ENCODE results near the gene BOC. TPM values are rescaled to one million over a fixed set of nuclear protein-coding genes. Genes with fewer than 3 reads are reported as not detected.

BOC gene
- total and polyA plus RNA-seq, 5 experiments from 2014 or later: not detected

DNA sequence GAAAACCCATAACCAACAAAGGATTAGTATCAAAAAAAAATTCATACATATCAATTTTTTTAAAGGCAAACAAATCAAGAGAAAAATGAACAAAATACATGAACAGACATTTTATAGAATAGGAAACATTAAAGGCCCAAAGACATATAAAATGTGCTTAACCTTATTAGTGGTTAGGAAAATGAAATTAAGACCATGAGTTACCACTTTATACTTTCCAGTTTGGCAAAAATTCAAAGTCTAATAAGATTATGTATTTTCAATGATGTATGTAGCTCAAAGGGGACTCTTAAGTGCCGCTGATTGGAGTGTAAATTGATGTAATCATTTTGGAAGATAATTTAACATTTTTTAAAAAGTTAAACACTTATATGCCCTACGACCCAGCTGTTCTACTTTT is 89.2 kb downstream of the BOC start:
- Mint-ChIP-seq H3K4me3 (no peak overlapping the region), H3K27ac (no peak overlapping the region), H3K27me3 (no peaks in the 10 kb centered on the region), H3K36me3 (peaks cover 9 to 34% (median 32%) of the 10 kb centered on the region in 3 donors), H3K4me1 (no peaks in the 10 kb centered on the region), H3K9me3 (peaks cover 0 to 3% (median 0%) of the 10 kb centered on the region in 9 donors)
- no peak for DNase-seq
- POLR2A ChIA-PET: no interaction called here
- no peak for ATAC-seq

- POLR2A ChIA-PET: no interaction called here
- Mint-ChIP-seq H3K36me3 (peaks cover 7 to 42% (median 27%) of the 10 kb centered on the region in 3 donors), H3K4me3 (no peak overlapping the region), H3K27ac (no peak overlapping the region), H3K4me1 (no peaks in the 10 kb centered on the region), H3K9me3 (no peaks in the 10 kb centered on the region), H3K27me3 (no peaks in the 10 kb centered on the region)
- no peak for DNase-seq
- no peak for ATAC-seq
Observed at GRCh38 chr3:113304102-113304501, 92.7 kb downstream of the BOC start.

DNA sequence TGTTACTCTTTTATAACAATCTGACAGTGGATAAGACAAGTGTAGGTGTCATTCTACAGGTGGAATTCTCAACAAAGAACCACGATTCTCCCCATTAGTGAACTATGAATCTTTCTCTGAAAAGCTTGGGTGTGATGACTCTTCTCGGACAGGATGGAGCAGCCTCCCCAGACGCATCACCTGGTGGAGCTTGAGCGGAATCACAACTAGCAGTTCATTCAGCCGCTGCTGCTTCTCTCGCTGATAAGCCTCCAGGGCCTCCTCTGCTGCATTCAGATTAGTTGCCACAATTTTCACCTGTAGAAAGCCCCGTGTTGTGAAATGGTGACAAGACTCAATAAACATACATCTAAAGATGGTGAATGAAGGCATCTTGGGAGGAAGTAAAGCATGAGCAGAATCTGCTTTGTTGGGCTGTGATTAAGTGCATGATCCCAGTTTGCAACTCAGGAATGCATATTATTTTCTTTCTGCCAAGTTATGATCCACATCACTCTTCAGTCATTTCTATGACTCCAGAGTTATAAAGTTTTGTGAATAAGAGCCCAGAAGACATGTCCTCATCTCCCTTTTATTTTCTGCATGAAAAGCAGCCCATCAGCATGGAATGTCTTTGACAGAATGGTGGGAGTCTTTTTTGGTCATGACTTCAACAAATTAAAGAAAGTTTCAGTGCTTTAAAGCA is 93.6 kb downstream of the BOC start:
- POLR2A ChIA-PET: no interaction called here
- H3K4me3 Mint-ChIP-seq: no peak overlapping the region
- H3K27ac Mint-ChIP-seq: no peak overlapping the region

GRCh38 chr3:113310960-113311359 is 99.6 kb downstream of the BOC start:
- Mint-ChIP-seq H3K9me3 (peaks cover 7 to 26% (median 23%) of the 10 kb centered on the region in 9 donors), H3K36me3 (peaks cover 44 to 53% (median 47%) of the 10 kb centered on the region in 3 donors), H3K27ac (no peak overlapping the region), H3K4me3 (no peak overlapping the region), H3K4me1 (peaks cover 0 to 2% (median 0%) of the 10 kb centered on the region in 4 donors), H3K27me3 (no peaks in the 10 kb centered on the region)
- no peak for ATAC-seq
- no peak for DNase-seq
- POLR2A ChIA-PET: no interaction called here

More for the DNA sequence above, 93.6 kb downstream of the BOC start:
- no peaks in the 10 kb centered on the region for H3K27me3 Mint-ChIP-seq
- no peak for DNase-seq
- no peaks in the 10 kb centered on the region for H3K4me1 Mint-ChIP-seq
- no peak for ATAC-seq
- peaks cover 12 to 39% (median 26%) of the 10 kb centered on the region in 3 donors for H3K36me3 Mint-ChIP-seq
- H3K9me3 Mint-ChIP-seq: no peaks in the 10 kb centered on the region

DNA sequence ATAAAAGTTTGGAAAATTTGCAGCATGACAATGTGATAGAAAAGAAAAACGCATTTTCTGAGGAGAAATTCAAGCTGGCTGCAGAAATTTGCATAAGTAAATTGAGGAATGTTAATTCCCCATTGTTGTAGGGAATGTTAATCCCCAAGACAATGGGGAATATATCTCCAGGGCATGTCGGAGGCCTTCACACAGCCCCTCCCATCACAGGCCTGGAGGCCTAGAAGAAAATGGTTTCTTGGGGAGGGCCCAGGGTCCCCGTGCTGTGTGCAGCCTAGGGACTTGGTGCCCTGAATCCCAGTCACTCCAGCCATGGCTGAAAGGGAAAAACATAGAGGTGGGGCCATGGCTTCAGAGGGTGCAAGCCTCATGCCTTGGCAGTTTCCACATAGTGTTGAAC is 101.1 kb downstream of the BOC start:
- H3K4me1 Mint-ChIP-seq: peaks cover 0 to 2% (median 0%) of the 10 kb centered on the region in 4 donors
- no peak for ATAC-seq
- POLR2A ChIA-PET: no interaction called here

DNA sequence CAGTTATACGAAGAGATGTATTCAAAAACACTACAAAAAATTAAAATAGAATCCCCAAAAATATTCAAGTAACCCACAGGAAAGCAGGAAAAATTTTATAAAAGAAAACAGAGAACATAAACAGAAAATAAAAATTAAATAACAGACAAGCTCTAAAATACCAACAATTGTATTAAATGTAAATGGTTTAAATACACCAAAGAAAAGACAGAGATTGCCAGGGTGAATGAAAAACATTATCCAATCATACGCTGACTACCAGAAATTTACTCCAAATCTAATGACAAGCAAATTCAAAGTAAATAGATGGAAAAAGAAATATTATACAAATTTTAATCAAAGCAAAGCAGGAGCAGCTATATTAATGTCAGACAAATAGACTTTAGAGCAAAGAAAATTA is 103.6 kb downstream of the BOC start:
- no peak overlapping the region for H3K4me3 Mint-ChIP-seq
- ATAC-seq (no peak), DNase-seq (no peak)
- H3K4me1 Mint-ChIP-seq: peaks cover 0 to 2% (median 0%) of the 10 kb centered on the region in 4 donors
- H3K36me3 Mint-ChIP-seq: peaks cover 65 to 81% (median 75%) of the 10 kb centered on the region in 3 donors
- POLR2A ChIA-PET: no interaction called here
- H3K27me3 Mint-ChIP-seq: no peaks in the 10 kb centered on the region
- H3K9me3 Mint-ChIP-seq: peaks cover 8 to 31% (median 29%) of the 10 kb centered on the region in 9 donors
- H3K27ac Mint-ChIP-seq: no peak overlapping the region

More for the DNA sequence above, 101.1 kb downstream of the BOC start:
- no peak for DNase-seq
- Mint-ChIP-seq H3K27me3 (no peaks in the 10 kb centered on the region), H3K36me3 (peaks cover 55 to 64% (median 57%) of the 10 kb centered on the region in 3 donors), H3K4me3 (no peak overlapping the region), H3K9me3 (peaks cover 8 to 31% (median 28%) of the 10 kb centered on the region in 9 donors), H3K27ac (no peak overlapping the region)

DNA sequence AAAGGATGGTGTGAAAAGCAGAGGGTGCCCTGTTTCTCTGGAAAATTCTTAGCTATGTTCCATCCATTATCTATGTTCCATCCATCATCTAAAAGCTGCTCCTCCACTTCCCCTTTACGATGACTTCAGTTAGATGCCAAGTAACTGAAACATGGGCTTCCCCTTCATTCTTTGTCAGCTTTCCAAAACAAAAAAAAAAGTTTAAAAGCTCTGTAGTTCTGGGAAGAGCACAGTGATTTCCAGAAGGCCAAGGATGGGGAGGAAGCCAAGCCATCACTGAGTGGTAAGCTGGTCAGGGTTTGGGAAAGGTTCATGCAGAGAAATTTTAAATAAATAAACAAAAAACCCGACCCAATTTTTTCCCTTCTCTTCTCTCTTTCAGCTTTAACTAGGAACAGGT is 118.4 kb downstream of the BOC start:
- ATAC-seq (no peak), DNase-seq (no peak)
- Mint-ChIP-seq H3K4me3 (no peak overlapping the region), H3K36me3 (peaks cover 17 to 46% (median 30%) of the 10 kb centered on the region in 3 donors), H3K4me1 (no peaks in the 10 kb centered on the region), H3K27ac (no peak overlapping the region), H3K27me3 (no peaks in the 10 kb centered on the region), H3K9me3 (no peaks in the 10 kb centered on the region)
- POLR2A ChIA-PET: no interaction called here

- no peak for DNase-seq
- Mint-ChIP-seq H3K27me3 (no peaks in the 10 kb centered on the region), H3K4me1 (no peaks in the 10 kb centered on the region), H3K27ac (no peak overlapping the region), H3K36me3 (peaks cover 14 to 39% (median 29%) of the 10 kb centered on the region in 3 donors), H3K9me3 (no peaks in the 10 kb centered on the region), H3K4me3 (no peak overlapping the region)
- POLR2A ChIA-PET: no interaction called here
- no peak for ATAC-seq
Observed at GRCh38 chr3:113330742-113331141, 119.4 kb downstream of the BOC start.

DNA sequence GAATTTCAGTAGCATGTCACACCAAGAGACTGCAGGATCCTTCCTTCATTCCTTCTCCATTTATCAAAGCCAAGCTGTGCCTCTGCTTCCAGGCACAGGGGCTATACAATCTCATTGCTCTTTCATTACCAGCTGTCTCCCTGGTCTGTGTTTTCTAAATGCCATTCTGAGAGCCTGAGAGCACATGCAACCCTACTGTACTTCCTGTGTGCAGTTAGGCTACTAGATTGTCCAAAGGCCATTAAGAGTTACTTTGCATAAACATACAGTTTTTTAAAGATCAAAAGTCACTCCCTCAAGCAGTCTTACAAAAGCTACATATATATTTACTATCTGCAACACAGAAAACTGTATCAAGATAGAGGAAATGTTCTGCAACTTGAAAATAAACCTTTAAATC is 119.8 kb downstream of the BOC start:
- Mint-ChIP-seq H3K9me3 (no peaks in the 10 kb centered on the region), H3K27me3 (no peaks in the 10 kb centered on the region), H3K4me1 (no peaks in the 10 kb centered on the region), H3K4me3 (no peak overlapping the region), H3K36me3 (peaks cover 10 to 35% (median 25%) of the 10 kb centered on the region in 3 donors), H3K27ac (no peak overlapping the region)
- DNase-seq (no peak), ATAC-seq (no peak)
- POLR2A ChIA-PET: no interaction called here

Other genes with a start within 250 kb of the BOC start
- gene CD200R1, start 236.5 kb upstream of the BOC start, total RNA-seq: 1 to 10 TPM; 8.8 to 9.5 TPM
- gene CD200R1, start 236.5 kb upstream of the BOC start, polyA plus RNA-seq: 10 to 100 TPM in 1 of 3 donors, 1 to 10 TPM in 2; 6.4 to 11.0 (median 7.7) TPM
- 10 to 100 TPM; 29.3 to 36.9 TPM for gene GTPBP8, start 220.6 kb upstream of the BOC start, total RNA-seq
- gene GTPBP8, start 220.6 kb upstream of the BOC start, polyA plus RNA-seq: 10 to 100 TPM; 22.8 to 26.4 (median 25.9) TPM
- 10 to 100 TPM; 22.6 to 28.6 TPM for gene CFAP44, start 229.9 kb downstream of the BOC start, total RNA-seq
- gene CFAP44, start 229.9 kb downstream of the BOC start, polyA plus RNA-seq: under 1 TPM; 0.22 to 0.37 (median 0.22) TPM